WTC11 (cell line): ENCODE data around the gene AGAP1. TPM values are rescaled to one million over a fixed set of nuclear protein-coding genes. Genes with fewer than 3 reads are reported as not detected.

Source experiments
- ATAC-seq: fragments of 200-7000 bp; cut with Tn5 transposase; 2 replicates; pipeline ENCODE4 v1.10.0; 2021; ENCODE audit warnings: mild to moderate bottlenecking, moderate library complexity
- CTCF ChIA-PET: fragments of 300-600 bp; sonication (Branson Sonifier 250); formaldehyde crosslinking; loops from one replicate; lab custom pipeline; 2021; ENCODE audit warnings: antibody characterized with exemption; lab: Charles Lee
- POLR2A ChIA-PET: fragments of 350-600 bp; sonication (Branson Sonifier 250); formaldehyde crosslinking; loops from one replicate; lab custom pipeline; 2021; ENCODE audit warnings: antibody characterized with exemption; lab: Charles Lee
- DNase-seq: peaks from one replicate; pipeline ENCODE4 v3.0.0; 2021; ENCODE audit warnings: low spot score
- H3K27ac Mint-ChIP-seq: 2 replicates; pipeline ENCODE4 v1.8.0; 2021; ENCODE audit warnings: mixed read lengths
- H3K27me3 Mint-ChIP-seq: 2 replicates; pipeline ENCODE4 v1.8.0; 2021; ENCODE audit warnings: low read depth, mild to moderate bottlenecking, moderate library complexity, mixed read lengths
- H3K36me3 Mint-ChIP-seq: 2 replicates; pipeline ENCODE4 v1.8.0; 2021; ENCODE audit warnings: mixed read lengths
- H3K4me1 Mint-ChIP-seq: 2 replicates; pipeline ENCODE4 v1.8.0; 2022; ENCODE audit warnings: mixed read lengths
- H3K4me3 Mint-ChIP-seq: 2 replicates; pipeline ENCODE4 v1.8.0; 2021; ENCODE audit warnings: mild to moderate bottlenecking, moderate library complexity, mixed read lengths
- H3K9me3 Mint-ChIP-seq: 2 replicates; pipeline ENCODE4 v1.8.0; 2021; ENCODE audit warnings: mixed read lengths
- AFF4 ChIP-seq: sonication (generic); formaldehyde crosslinking; IDR thresholded peaks from 2 replicates; pipeline ENCODE4 v1.8.1; 2023; ENCODE audit warnings: mild to moderate bottlenecking, missing genetic modification reagents, borderline replicate concordance
- E2F4 ChIP-seq: sonication (generic); formaldehyde crosslinking; IDR thresholded peaks from 2 replicates; pipeline ENCODE4 v1.8.1; 2022; ENCODE audit warnings: low read depth, mild to moderate bottlenecking, moderate library complexity, missing genetic modification reagents, borderline replicate concordance
- NFATC4 ChIP-seq: fragments of 250-450 bp; sonication (Bioruptor Pico); IDR thresholded peaks from 2 replicates; pipeline ENCODE4 v1.9.0; 2021; ENCODE audit warnings: mild to moderate bottlenecking
- PRDM15 ChIP-seq: sonication (generic); formaldehyde crosslinking; IDR thresholded peaks from 2 replicates; pipeline ENCODE4 v1.8.0; 2022; ENCODE audit warnings: missing genetic modification reagents
- SMAD4 ChIP-seq: sonication (generic); formaldehyde crosslinking; IDR thresholded peaks from 2 replicates; pipeline ENCODE4 v1.8.0; 2022; ENCODE audit warnings: mild to moderate bottlenecking, missing genetic modification reagents
- TP53 ChIP-seq: sonication (generic); formaldehyde crosslinking; IDR thresholded peaks from 2 replicates; pipeline ENCODE4 v1.8.1; 2023; ENCODE audit warnings: mild to moderate bottlenecking, missing genetic modification reagents
- ZBTB43 ChIP-seq: sonication (generic); formaldehyde crosslinking; IDR thresholded peaks from 2 replicates; pipeline ENCODE4 v1.8.1; 2023; ENCODE audit warnings: mild to moderate bottlenecking, missing genetic modification reagents
- ZMAT4 ChIP-seq: fragments of 250-450 bp; sonication (Bioruptor Pico); IDR thresholded peaks from 2 replicates; pipeline ENCODE4 v1.9.0; 2021; ENCODE audit warnings: mild to moderate bottlenecking
- ZNF281 ChIP-seq: sonication (generic); formaldehyde crosslinking; IDR thresholded peaks from 2 replicates; pipeline ENCODE4 v1.8.0; 2023; ENCODE audit warnings: mild to moderate bottlenecking, missing genetic modification reagents
- total RNA-seq: library from RNA; stranded (reverse); gene quantifications from 3 replicates; pipeline ENCODE4 v1.2.3, GENCODE V29; 2021
- TF ChIP-seq, protein P1 (sequence below): fragments of 250-450 bp; sonication (Bioruptor Pico); IDR thresholded peaks from 2 replicates; pipeline ENCODE4 v1.9.0; 2021; ENCODE audit warnings: moderate library complexity, mild to moderate bottlenecking, inconsistent platforms, borderline replicate concordance
- TF ChIP-seq, protein P2 (sequence below): sonication (generic); formaldehyde crosslinking; IDR thresholded peaks from 2 replicates; pipeline ENCODE4 v1.8.0; 2022; ENCODE audit warnings: mild to moderate bottlenecking, missing genetic modification reagents

Gene AGAP1
- total RNA-seq, 1 experiment from 2014 or later: 49.3 TPM

- Mint-ChIP-seq H3K36me3 (peaks cover 2% of the 10 kb centered on the region), H3K4me1 (peaks cover 40% of the 10 kb centered on the region), H3K4me3 (no peak overlapping the region), H3K9me3 (peaks cover 2% of the 10 kb centered on the region; the same call in 1 of the 2 replicates), H3K27ac (peak overlapping the region; percentile 51; the same call in 1 of the 2 replicates), H3K27me3 (no peaks in the 10 kb centered on the region)
- ChIA-PET CTCF (interaction anchor here (1.0 to 2.8 kb wide), 5 partner anchors 24 to 225 kb away, joined by 3 to 14 read pairs (median 3); no protein-coding TSS in a partner anchor), POLR2A (interaction anchor here (1.0 kb wide), 1 partner anchor 181 kb away, joined by 3 read pairs; no protein-coding TSS in a partner anchor)
- DNase-seq: no peak
- TF ChIP-seq AFF4 (no peak), ZBTB43 (CRISPR knock-in tag) (no peak), ZMAT4 (no peak), TP53 (CRISPR knock-in tag) (no peak), PRDM15 (no peak), NFATC4 (no peak), ZNF281 (CRISPR knock-in tag) (no peak), E2F4 (CRISPR knock-in tag) (no peak), SMAD4 (CRISPR knock-in tag) (no peak)
- TF ChIP-seq, protein P1, sequence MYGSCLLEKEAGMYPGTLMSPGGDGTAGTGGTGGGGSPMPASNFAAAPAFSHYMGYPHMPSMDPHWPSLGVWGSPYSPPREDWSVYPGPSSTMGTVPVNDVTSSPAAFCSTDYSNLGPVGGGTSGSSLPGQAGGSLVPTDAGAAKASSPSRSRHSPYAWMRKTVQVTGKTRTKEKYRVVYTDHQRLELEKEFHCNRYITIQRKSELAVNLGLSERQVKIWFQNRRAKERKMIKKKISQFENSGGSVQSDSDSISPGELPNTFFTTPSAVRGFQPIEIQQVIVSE (CRISPR knock-in tag): no peak
- TF ChIP-seq, protein P2, sequence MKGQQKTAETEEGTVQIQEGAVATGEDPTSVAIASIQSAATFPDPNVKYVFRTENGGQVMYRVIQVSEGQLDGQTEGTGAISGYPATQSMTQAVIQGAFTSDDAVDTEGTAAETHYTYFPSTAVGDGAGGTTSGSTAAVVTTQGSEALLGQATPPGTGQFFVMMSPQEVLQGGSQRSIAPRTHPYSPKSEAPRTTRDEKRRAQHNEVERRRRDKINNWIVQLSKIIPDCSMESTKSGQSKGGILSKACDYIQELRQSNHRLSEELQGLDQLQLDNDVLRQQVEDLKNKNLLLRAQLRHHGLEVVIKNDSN: no peak
- ATAC-seq: no peak
Measured at GRCh38 chr2:235989591-235989990, 495.7 kb downstream of the AGAP1 start.
